Measurements from ENCODE around the gene RINL.

The RINL gene

GRCh38 chr19:38877781-38878574 is at the start of gene RINL:
Gene RINL (minus strand): TSS chr19:38878275. CDS start chr19:38876742, 1,533 bp downstream.
- no peaks in the 10 kb centered on the region for H3K27me3 ChIP-seq (replicated peaks; ENCODE audit: control insufficient read depth, insufficient read depth, low read length)
- peak within 1 kb of the TSS; percentile 72 for H3K4me3 ChIP-seq (replicated peaks; ENCODE audit: low read depth, low read length)
- DNase-seq (ENCODE audit: extremely low read depth, insufficient read length): peak; percentile 68
- no peaks in the 10 kb centered on the region; the same call in 1 of the 2 replicates for H3K36me3 ChIP-seq (ENCODE audit: control insufficient read depth, insufficient read depth, low read length)
- no peak for TF ChIP-seq CTCF (IDR thresholded peaks at IDR 0.05; ENCODE audit: insufficient read depth, low read length, poor library complexity, severe bottlenecking)

GRCh38 chr19:38924388-38924787 is 46.3 kb upstream of the RINL start:
- H3K27me3 ChIP-seq (replicated peaks; ENCODE audit: control insufficient read depth, insufficient read depth, low read length): no peaks in the 10 kb centered on the region
- DNase-seq (ENCODE audit: extremely low read depth, insufficient read length): no peak
- H3K36me3 ChIP-seq (ENCODE audit: control insufficient read depth, insufficient read depth, low read length): peaks cover 13% of the 10 kb centered on the region
- TF ChIP-seq CTCF (IDR thresholded peaks at IDR 0.05; ENCODE audit: insufficient read depth, low read length, poor library complexity, severe bottlenecking): no peak
- H3K4me3 ChIP-seq (replicated peaks; ENCODE audit: low read depth, low read length): no peak overlapping the region

GRCh38 chr19:38922482-38922881 is 44.4 kb upstream of the RINL start:
- H3K36me3 ChIP-seq (ENCODE audit: control insufficient read depth, insufficient read depth, low read length): peaks cover 13% of the 10 kb centered on the region
- no peak overlapping the region for H3K4me3 ChIP-seq (replicated peaks; ENCODE audit: low read depth, low read length)
- DNase-seq (ENCODE audit: extremely low read depth, insufficient read length): no peak
- H3K27me3 ChIP-seq (replicated peaks; ENCODE audit: control insufficient read depth, insufficient read depth, low read length): no peaks in the 10 kb centered on the region
- no peak for TF ChIP-seq CTCF (IDR thresholded peaks at IDR 0.05; ENCODE audit: insufficient read depth, low read length, poor library complexity, severe bottlenecking)

- Histone ChIP-seq H3K4me3 (replicated peaks; ENCODE audit: low read depth, low read length) (no peak overlapping the region), H3K36me3 (ENCODE audit: control insufficient read depth, insufficient read depth, low read length) (peaks cover 13% of the 10 kb centered on the region), H3K27me3 (replicated peaks; ENCODE audit: control insufficient read depth, insufficient read depth, low read length) (no peaks in the 10 kb centered on the region)
- DNase-seq (ENCODE audit: extremely low read depth, insufficient read length): no peak
- no peak for TF ChIP-seq CTCF (IDR thresholded peaks at IDR 0.05; ENCODE audit: insufficient read depth, low read length, poor library complexity, severe bottlenecking)
Observed at GRCh38 chr19:38921420-38922274, 43.6 kb upstream of the RINL start.

- Histone ChIP-seq H3K36me3 (ENCODE audit: control insufficient read depth, insufficient read depth, low read length) (peaks cover 13% of the 10 kb centered on the region), H3K4me3 (replicated peaks; ENCODE audit: low read depth, low read length) (no peak overlapping the region), H3K27me3 (replicated peaks; ENCODE audit: control insufficient read depth, insufficient read depth, low read length) (no peaks in the 10 kb centered on the region)
- DNase-seq (ENCODE audit: extremely low read depth, insufficient read length): no peak
- TF ChIP-seq CTCF (IDR thresholded peaks at IDR 0.05; ENCODE audit: insufficient read depth, low read length, poor library complexity, severe bottlenecking): no peak
Observed at GRCh38 chr19:38920602-38921419, 42.7 kb upstream of the RINL start.
